Stimulated activated naive CD8-positive, alpha-beta T cell treated with anti-CD3 and anti-CD28 coated beads, Interleukin-15, Interleukin-2, amounts not matched to agents 100 U/mL and 50 U/mL, for 24 hours (primary cell): ENCODE measurements around the gene TRIM6.
"Not testable (repeated sequence)": the region's sequence is repeated elsewhere in the genome, so short reads cannot be mapped to it uniquely, and the experiment has no call there.

ENCODE experiments used
- ATAC-seq: fragments of 150-1000 bp; cut with Tn5 transposase; one replicate; pipeline ENCODE4 v1.10.0; 2021
- DNase-seq: peaks from one replicate; pipeline ENCODE4 v3.0.0; 2021

TRIM6 gene

GRCh38 chr11:5604896-5605295, 8.5 kb downstream of the TRIM6 start:
- ATAC-seq (no peak), DNase-seq (no peak)

GRCh38 chr11:5605849-5606248, 9.4 kb downstream of the TRIM6 start:
- no peak for DNase-seq
- ATAC-seq, result no peak

- ATAC-seq, result no peak
- DNase-seq, result no peak
These were observed 12.4 kb downstream of the TRIM6 start for GRCh38 chr11:5608808-5609207.

- DNase-seq (no peak), ATAC-seq (no peak)
These were observed 14.0 kb downstream of the TRIM6 start for GRCh38 chr11:5610446-5610845.

GRCh38 chr11:5611627-5612026, 15.2 kb downstream of the TRIM6 start:
- no peak for DNase-seq
- no peak for ATAC-seq

GRCh38 chr11:5618807-5619206, 22.4 kb downstream of the TRIM6 start:
- DNase-seq (no peak), ATAC-seq (no peak)

GRCh38 chr11:5620651-5621521, 24.4 kb downstream of the TRIM6 start:
- ATAC-seq (no peak), DNase-seq (no peak)

- no peak for DNase-seq
- ATAC-seq, result no peak
These were observed 25.1 kb downstream of the TRIM6 start for GRCh38 chr11:5621580-5621979.

GRCh38 chr11:5622802-5623201, 26.4 kb downstream of the TRIM6 start:
- ATAC-seq (no peak), DNase-seq (no peak)

- ATAC-seq (peak; percentile 96), DNase-seq (peak; percentile 50)
These were observed 28.2 kb downstream of the TRIM6 start, which contains the start of gene TRIM34 for GRCh38 chr11:5624489-5625279. TSS of gene TRIM34 (plus strand) at chr11:5625001. CDS start at chr11:5632332, 7,331 bp downstream.

GRCh38 chr11:5625281-5625680, 28.8 kb downstream of the TRIM6 start:
- DNase-seq (no peak), ATAC-seq (no peak)

- DNase-seq (no peak), ATAC-seq (no peak)
These were observed 29.8 kb downstream of the TRIM6 start for GRCh38 chr11:5626196-5626595.

GRCh38 chr11:5631417-5631816, 35.0 kb downstream of the TRIM6 start:
- DNase-seq (no peak), ATAC-seq (peak; percentile 74)

- ATAC-seq (peak; percentile 33), DNase-seq (no peak)
These were observed 35.7 kb downstream of the TRIM6 start for GRCh38 chr11:5631969-5632635.

- ATAC-seq, result no peak
- DNase-seq, result no peak
These were observed 43.5 kb downstream of the TRIM6 start for GRCh38 chr11:5639953-5640352.

GRCh38 chr11:5643585-5643984, 47.1 kb downstream of the TRIM6 start:
- ATAC-seq (peak; percentile 68), DNase-seq (no peak)

GRCh38 chr11:5646139-5646538, 49.7 kb downstream of the TRIM6 start:
- ATAC-seq, result no peak
- DNase-seq, result no peak

GRCh38 chr11:5655474-5655873, 59.0 kb downstream of the TRIM6 start:
- ATAC-seq, result no peak

GRCh38 chr11:5656956-5657355, 60.5 kb downstream of the TRIM6 start:
- ATAC-seq, result not testable (repeated sequence)

More at GRCh38 chr11:5655474-5655873, 59.0 kb downstream of the TRIM6 start:
- DNase-seq, result no peak

GRCh38 chr11:5658318-5658717, 61.9 kb downstream of the TRIM6 start:
- no peak for DNase-seq
- ATAC-seq, result no peak

More at GRCh38 chr11:5656956-5657355, 60.5 kb downstream of the TRIM6 start:
- DNase-seq, result not testable (repeated sequence)
